HL-60/S4 treated with phorbol 12-myristate 13-acetate at 8.2 ng/mL for 4 days and 3 days (cell line): ENCODE data around the gene ACVR1.

Experiments
- in situ Hi-C: fragments of 300-500 bp; cut with MboI; formaldehyde crosslinking; loops from 2 replicates; pipeline ENCODE4 v1.15.0; 2022; ENCODE audit warnings: low sequenced_read_pairs

ACVR1 gene

DNA sequence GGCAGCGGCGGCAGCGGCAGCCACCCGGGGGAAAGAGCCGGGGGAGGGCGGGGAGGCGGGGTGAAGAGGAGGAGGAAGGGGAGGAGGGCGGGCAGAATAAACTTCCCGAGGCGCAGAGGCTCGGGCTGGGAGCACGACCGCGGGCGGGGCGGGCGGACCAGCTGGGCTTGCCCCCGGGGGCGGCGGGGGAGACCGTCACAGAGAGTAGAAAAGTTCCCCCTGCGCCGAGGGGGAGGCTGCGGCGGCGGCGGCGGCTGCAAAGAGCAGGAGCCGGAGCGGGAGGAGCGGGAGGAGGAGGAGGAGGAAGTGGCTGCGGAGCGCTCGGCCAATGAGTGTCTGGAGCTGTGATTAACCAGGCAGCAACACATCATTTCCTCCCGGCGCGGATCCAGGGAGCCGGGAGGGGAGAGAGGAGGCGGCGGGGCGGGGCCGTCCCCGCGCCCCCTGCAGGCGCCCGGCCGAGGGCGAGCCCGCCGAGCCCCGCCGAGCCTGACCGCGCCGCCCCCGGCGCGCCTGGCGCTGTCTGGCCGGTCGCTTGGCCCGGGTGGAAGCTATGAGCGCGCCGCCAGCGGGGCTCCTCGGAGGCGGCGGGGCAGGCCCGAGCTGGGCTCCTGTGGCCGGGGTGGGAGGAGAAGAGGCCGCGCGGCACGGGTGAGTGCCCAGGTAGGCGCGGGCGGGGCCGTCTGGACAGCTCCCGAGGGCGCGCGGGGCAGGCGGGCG is at the start of gene ACVR1:
TSS of gene ACVR1 (minus strand) at position 265 of the 720 bp plus-strand sequence. CDS start 76,837 bp downstream, outside the sequence.
- in situ Hi-C loops, result no loop called here

DNA sequence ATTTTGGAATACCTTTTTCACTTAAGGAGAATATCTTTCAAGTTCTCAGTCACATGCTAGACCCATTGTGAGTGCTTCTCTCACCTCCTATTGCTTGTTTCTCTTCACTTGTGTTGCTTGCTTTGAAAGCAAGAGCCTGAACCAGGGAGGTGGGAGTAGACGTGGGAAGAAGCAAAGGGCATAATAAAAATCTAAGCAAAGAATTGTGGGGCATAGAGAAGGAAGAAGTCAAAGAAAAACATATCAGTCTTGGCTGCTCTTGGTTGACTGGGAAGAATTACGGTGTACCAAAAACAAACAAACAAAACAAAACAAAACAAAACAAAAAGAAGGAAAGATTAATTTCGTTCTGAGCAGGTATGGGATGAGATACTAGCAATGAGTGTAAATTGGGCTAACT is 48.9 kb upstream of the ACVR1 start:
- in situ Hi-C loops, result no loop called here

GRCh38 chr2:157923598-157924217 is 47.6 kb upstream of the ACVR1 start:
- in situ Hi-C loops, result no loop called here

DNA sequence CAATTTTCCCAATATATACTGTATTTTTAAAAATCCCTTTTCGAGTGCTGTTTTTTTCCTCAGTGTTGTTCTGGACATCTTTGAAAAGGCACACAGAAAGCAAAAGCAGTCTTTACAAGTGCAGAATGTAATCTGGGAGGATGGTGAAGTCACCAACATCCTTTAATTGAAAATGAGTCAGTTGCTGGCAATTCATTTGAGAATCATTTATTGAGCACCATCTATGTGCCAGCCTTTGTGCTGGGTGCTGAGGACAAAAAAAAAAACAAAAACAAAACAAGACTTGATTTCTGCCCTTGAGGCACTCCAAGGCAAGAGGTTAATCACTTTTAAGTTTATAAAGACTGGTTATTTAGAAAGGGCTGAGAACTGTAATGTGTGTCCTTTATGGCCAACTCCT is 46.7 kb upstream of the ACVR1 start:
- in situ Hi-C loops, result no loop called here

GRCh38 chr2:157922336-157922735 is 46.2 kb upstream of the ACVR1 start:
- in situ Hi-C loops, result no loop called here

- in situ Hi-C loops, result no loop called here
These were observed 44.6 kb upstream of the ACVR1 start for GRCh38 chr2:157920736-157921135.

DNA sequence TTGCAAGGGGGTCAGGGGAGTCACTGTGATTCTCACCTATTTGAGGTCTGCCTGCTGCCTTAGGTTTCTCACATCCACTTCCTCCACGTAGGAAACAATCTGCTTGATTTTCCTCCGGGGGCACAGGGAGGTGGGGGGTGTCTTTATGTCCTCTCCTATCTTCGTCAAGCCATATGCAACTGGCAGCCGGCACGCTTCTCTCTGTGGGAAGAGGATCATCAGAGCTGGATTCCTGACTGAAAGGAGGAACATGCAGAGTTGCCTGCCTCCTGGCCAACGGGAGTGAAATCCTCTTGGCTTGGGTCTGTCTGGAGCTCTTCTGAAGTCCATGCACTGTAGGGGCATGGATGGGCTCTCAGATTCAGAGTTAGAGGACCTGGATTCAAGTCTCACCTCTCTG is 43.1 kb upstream of the ACVR1 start:
- in situ Hi-C loops, result no loop called here

DNA sequence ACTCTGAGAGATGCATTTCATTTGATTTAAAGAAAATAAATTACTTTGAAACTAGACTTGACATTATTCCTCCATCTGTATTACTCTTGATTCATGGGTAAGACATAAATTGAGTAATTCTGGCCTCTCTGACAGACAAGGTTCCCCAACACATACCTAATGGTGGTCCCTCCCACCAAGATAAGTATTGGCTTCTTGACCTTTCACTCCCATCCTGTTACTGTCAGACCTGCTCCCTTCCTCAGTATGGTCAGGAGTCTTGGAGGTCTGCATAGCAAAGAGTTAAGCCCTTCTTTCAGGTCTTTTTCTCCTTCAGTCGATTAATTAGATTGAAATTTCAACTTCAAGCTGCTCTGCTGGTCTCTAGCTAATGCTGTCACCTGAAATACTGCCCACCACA is 42.2 kb upstream of the ACVR1 start:
- in situ Hi-C loops, result no loop called here

DNA sequence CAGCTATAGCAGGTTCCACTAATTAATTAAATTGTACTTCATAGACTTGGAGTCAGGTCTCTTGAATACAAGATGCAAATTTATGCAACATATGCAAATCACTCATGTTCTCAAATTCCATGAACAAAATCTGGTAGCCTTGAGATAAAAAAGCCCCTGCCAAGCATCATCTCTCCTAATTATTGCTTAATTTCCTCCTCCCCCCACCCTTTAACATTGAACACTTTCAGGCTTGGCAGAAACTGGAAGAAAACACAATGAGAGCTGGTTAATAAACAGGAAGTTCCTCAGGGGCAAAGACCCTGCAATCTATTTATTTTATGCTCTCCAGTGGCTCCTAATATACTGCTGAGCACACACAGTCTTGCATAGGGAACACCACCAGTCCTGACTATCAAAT is 35.6 kb upstream of the ACVR1 start:
- in situ Hi-C loops, result no loop called here

- in situ Hi-C loops, result no loop called here
These were observed 35.1 kb upstream of the ACVR1 start for GRCh38 chr2:157911246-157911645.

DNA sequence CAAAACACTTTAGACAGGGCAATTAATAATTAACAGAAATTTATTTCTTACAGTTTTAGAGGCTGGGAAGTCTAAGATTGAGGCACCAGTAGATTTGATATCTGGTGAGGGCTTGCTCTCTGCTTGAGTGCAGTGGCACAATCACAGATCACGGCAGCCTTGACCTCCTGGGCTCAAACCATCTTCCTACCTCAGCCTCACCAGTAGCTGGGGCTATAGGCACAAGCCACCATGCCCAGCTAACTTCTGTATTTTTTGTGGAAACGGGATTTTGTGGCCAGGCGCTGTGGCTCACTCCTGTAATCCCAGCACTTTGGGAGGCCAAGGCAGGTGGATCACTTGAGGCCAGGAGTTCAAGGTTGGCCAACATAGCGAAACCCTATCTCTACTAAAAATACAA is 29.0 kb upstream of the ACVR1 start:
- in situ Hi-C loops, result no loop called here

DNA sequence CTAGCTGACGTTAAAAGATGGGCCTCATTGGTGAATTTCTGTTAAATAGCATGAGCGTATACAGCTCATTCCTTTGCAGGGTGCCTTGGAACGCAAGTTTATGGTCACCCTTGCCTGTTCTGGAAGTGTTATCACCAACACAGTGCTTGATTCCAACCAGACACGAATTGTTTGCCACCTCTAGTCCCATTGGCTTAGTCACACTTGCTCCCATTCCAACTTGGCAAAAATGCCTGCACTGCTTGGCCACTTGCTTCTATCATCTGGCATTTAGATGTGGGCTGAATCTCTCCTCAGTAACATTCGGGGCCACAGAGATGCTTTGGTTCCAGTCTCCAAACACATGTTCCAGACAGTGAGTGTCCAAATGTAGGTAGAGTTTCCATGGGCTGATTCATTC is 27.5 kb upstream of the ACVR1 start:
- in situ Hi-C loops, result no loop called here

GRCh38 chr2:157903151-157903550 is 27.0 kb upstream of the ACVR1 start:
- in situ Hi-C loops, result no loop called here

- in situ Hi-C loops, result no loop called here
These were observed 26.6 kb upstream of the ACVR1 start for GRCh38 chr2:157902692-157903091.

DNA sequence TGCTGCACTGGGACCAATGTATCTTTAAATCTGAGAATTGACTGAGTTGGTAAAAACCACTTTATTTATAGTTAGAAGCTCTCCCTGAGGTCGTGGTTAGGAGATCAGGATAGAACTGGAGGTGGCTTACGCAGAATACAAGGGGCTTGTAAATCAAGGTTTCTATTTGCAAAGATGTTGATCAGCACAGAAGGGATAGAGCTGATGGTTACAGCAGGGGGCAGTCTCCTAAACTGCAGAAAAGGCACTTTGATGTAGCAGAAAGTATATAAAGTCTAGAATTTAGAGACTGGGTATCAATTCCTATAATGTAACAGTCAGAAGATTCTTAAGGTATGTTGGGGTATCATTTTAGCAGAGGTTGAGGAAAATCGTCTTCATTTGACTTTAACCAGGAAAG is 25.2 kb upstream of the ACVR1 start:
- in situ Hi-C loops, result no loop called here

GRCh38 chr2:157900684-157901083 is 24.6 kb upstream of the ACVR1 start:
- in situ Hi-C loops, result no loop called here

GRCh38 chr2:157900203-157900602 is 24.1 kb upstream of the ACVR1 start:
- in situ Hi-C loops, result no loop called here

DNA sequence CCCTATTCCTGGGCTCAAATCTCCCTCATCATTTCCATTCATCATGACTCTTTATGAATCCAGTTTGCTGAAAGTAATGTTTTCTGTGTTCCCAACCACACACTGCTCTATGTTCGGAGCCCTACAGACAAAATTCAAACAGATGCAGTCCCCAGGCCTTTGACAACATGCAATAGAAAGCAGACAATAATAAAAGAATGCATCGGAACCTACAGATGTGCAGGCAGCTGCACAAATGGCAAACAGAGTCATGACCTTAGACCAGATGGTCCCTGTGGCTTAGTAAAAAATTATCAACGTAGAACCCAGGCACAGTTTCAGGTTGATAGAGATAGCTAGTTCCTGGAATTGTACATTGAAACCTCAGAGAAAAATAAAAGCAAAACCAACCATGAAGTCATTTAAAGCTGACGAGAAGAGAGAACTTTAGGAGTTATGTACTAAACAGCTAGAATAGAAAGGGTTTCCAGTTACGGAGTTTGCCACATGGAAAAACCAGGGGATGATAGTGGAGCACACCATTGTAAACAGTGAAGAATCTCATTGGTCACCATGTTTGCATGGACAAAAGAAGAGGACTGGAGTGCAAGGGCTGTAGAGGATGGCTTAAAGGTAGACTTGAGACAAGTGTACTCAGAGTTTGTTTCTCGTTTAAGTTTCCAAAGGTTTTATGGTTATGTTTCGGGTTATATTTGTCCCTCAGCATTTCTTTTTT is 23.2 kb upstream of the ACVR1 start:
- in situ Hi-C loops, result no loop called here

DNA sequence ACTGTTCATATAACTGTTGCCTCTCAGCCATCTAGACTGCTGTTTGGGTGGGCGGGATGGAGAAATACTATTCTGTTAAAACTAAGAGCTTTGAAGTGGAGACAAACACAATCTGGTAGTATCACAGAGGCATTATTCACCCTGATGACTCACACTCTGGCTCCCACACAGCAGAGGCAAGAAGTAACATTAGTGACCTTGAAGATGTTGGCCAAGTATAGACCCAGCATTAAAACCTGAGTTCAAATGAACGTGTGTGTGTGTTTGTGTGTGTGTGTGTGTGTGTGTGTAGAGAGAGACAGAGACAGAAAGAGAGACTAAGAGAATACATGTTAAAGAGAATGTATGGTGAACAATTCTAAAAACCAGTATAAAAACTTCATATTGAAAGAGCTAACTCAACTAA is 22.5 kb upstream of the ACVR1 start:
- in situ Hi-C loops, result no loop called here

GRCh38 chr2:157897106-157897971 is 21.2 kb upstream of the ACVR1 start:
- in situ Hi-C loops, result no loop called here

GRCh38 chr2:157895531-157895930 is 19.4 kb upstream of the ACVR1 start:
- in situ Hi-C loops, result no loop called here
